NOMO-1 treated with DMSO at 0.1 percent for 48 hours (cell line): ENCODE data around the gene CCDC183.
A peak's percentile ranks its signal among the peaks of the same experiment; 100 is the strongest.
"Not testable (repeated sequence)": the region's sequence is repeated elsewhere in the genome, so short reads cannot be mapped to it uniquely, and the experiment has no call there.

ENCODE experiments used
- DNase-seq: peaks from one replicate; lab custom pipeline; 2025; ENCODE audit not compliant: unreplicated experiment; lab: John Stamatoyannopoulos, UW

The CCDC183 gene

GRCh38 chr9:136784249-136784996 lies 11.7 kb upstream of the CCDC183 start:
- peak; percentile 64 for DNase-seq

- no peak for DNase-seq
These were observed 11.2 kb upstream of the CCDC183 start for GRCh38 chr9:136784997-136785361.

GRCh38 chr9:136785565-136786355 lies 10.4 kb upstream of the CCDC183 start:
- not testable (repeated sequence) for DNase-seq

- no peak for DNase-seq
These were observed 9.7 kb upstream of the CCDC183 start for GRCh38 chr9:136786451-136786850.

GRCh38 chr9:136786983-136787382 lies 9.2 kb upstream of the CCDC183 start:
- not testable (repeated sequence) for DNase-seq

GRCh38 chr9:136787690-136788400 lies 8.3 kb upstream of the CCDC183 start:
- peak; percentile 74 for DNase-seq

- DNase-seq = not testable (repeated sequence)
These were observed 7.3 kb upstream of the CCDC183 start for GRCh38 chr9:136788644-136789522.

- no peak for DNase-seq
These were observed 6.6 kb upstream of the CCDC183 start for GRCh38 chr9:136789523-136789937.

- DNase-seq = peak; percentile 100
These were observed 5.3 kb upstream of the CCDC183 start, which contains the start of gene TMEM141 for GRCh38 chr9:136790640-136791515. TSS of gene TMEM141 (plus strand) at chr9:136791344. CDS start at chr9:136791371, 27 bp downstream.

- peak; percentile 66 for DNase-seq
These were observed 4.4 kb upstream of the CCDC183 start for GRCh38 chr9:136791516-136792276.

- DNase-seq = no peak
These were observed 3.6 kb upstream of the CCDC183 start for GRCh38 chr9:136792321-136793085.

- DNase-seq = no peak
These were observed 2.8 kb upstream of the CCDC183 start for GRCh38 chr9:136793086-136793946.

- DNase-seq = no peak
These were observed 1.7 kb upstream of the CCDC183 start for GRCh38 chr9:136794281-136794999.

- DNase-seq = peak; percentile 17
These were observed 1.2 kb upstream of the CCDC183 start for GRCh38 chr9:136795000-136795348.

- DNase-seq = not testable (repeated sequence)
These were observed 723 bp downstream of the CCDC183 start for GRCh38 chr9:136796775-136797347.

GRCh38 chr9:136798708-136799078 lies 2.6 kb downstream of the CCDC183 start:
- DNase-seq = no peak
